K562 (cell line): Measurements from ENCODE around the gene RFNG.

ENCODE experiments used
- CTCF ChIP-seq, 3 experiments: IDR thresholded peaks in 2 of 3; conservative IDR thresholded peaks in 1 of 3; 2 replicates each; pipeline ENCODE4 v1.5.1; 2011 to 2012; ENCODE audit warnings: low read length in 3 of 3, mild to moderate bottlenecking in 3 of 3, control low read depth in 2 of 3, improper control_type of control experiment in 1 of 3, inconsistent platforms in 1 of 3, low read depth in 1 of 3, mixed read lengths in 1 of 3, moderate library complexity in 1 of 3; ENCODE audit not compliant: insufficient read depth in 2 of 3
- ETS1 ChIP-seq: conservative IDR thresholded peaks from 2 replicates; pipeline ENCODE4 v1.6.1; 2011; ENCODE audit warnings: low read depth, mild to moderate bottlenecking, low read length; ENCODE audit not compliant: control insufficient read depth
- MTA3 ChIP-seq: fragments of 450-650 bp; formaldehyde crosslinking; IDR thresholded peaks from 2 replicates; pipeline ENCODE4 v1.6.1; 2017; ENCODE audit warnings: mild to moderate bottlenecking, borderline replicate concordance
- NBN ChIP-seq: fragments of 450-650 bp; IDR thresholded peaks from 2 replicates; pipeline ENCODE4 v1.6.1; 2016; ENCODE audit warnings: low read depth, mild to moderate bottlenecking
- TEAD4 ChIP-seq, 2 experiments: sonication (generic) in 1 of 2; formaldehyde crosslinking in 1 of 2; IDR thresholded peaks; 2 replicates each; pipeline versions ENCODE4 v1.6.1 to v1.8.0; 2012 to 2022; ENCODE audit warnings: borderline replicate concordance in 1 of 2, inconsistent platforms in 1 of 2, low read length in 1 of 2, mild to moderate bottlenecking in 1 of 2, missing genetic modification reagents in 1 of 2
- ZBTB1 ChIP-seq: sonication (generic); formaldehyde crosslinking; IDR thresholded peaks from 2 replicates; pipeline ENCODE4 v1.8.1; 2023; ENCODE audit warnings: missing genetic modification reagents, low read depth, mild to moderate bottlenecking, borderline replicate concordance
- ZNF280A ChIP-seq: fragments of 450-650 bp; IDR thresholded peaks from 2 replicates; pipeline ENCODE4 v1.6.1; 2018; ENCODE audit warnings: mild to moderate bottlenecking, low read depth; ENCODE audit not compliant: partially characterized antibody
- ZNF75A ChIP-seq: fragments of 450-650 bp; formaldehyde crosslinking; IDR thresholded peaks from 2 replicates; pipeline ENCODE4 v1.4.0; 2020; ENCODE audit warnings: mild to moderate bottlenecking

GRCh38 chr17:82009413-82009812, 42.2 kb downstream of the RFNG start:
- TF ChIP-seq ETS1 (no peak), CTCF (IDR thresholded peaks at IDR 0.05 in 2 of 3, conservative IDR thresholded peaks at IDR 0.05 in 1 of 3; ENCODE audit: insufficient read depth in 2 of 3, low read depth in 1 of 3, low read length in 3 of 3) (no peak), NBN (no peak), TEAD4 (IDR thresholded peaks at IDR 0.05; ENCODE audit: low read length) (no peak), TEAD4 (CRISPR knock-in tag; IDR thresholded peaks at IDR 0.05; ENCODE audit: borderline replicate concordance) (no peak), MTA3 (no peak), ZNF75A (CRISPR knock-in tag) (no peak), ZBTB1 (CRISPR knock-in tag) (no peak), ZNF280A (no peak)
